HG03066 (cell line): Measurements from ENCODE around the gene PRAC2.

ENCODE experiments used
- ATAC-seq: cut with Tn5 transposase; IDR thresholded peaks from one replicate; pipeline ENCODE4 v1.9.1; 2021; ENCODE audit warnings: low read depth; ENCODE audit not compliant: unreplicated experiment

PRAC2 gene

DNA sequence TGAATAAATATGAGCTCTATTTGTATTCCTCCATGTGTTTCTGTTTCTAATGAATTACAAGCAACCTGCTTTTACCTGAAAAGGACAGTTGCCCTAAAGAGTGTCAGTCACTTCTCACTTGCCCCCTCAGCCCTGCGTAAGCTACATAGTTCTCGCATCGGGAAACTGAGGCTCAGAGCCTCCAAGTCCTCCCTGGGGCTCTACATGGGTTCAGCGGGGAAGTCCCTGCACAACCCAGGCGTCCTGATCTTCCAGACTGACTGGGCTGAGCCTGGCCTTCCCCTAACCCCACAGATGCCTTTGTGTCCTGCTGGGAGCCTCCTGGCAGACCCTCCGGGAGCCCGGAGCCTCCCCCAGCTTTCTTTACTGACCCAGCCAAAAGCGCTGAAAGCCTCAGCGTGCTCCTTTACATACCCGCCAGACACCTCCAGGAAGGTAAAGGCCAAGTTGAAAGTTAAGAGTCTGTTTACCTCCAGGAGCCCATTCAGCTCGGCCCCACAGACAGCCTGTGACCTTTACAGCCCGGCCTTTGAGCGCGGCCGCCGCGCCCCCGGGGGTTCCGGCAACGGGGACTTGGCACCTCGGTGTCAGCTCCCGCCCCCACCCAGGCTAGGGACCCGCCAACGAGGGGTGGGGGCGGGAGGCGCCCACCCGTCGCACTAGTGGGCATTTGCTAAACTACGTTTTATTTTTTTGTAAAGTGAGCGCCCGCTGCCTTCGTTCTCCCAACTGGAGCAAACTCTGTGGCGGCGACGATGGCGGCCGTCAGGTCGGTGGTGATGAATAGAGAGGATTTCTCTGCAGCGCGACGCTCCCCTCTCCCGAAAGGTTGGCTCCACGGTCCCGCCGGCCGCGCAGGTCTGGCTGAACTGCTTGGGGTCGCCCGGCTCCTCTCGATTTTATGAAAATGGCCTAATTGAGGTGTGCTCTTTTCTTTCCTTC is 10.0 kb downstream of the PRAC2 start:
- no peak for ATAC-seq

DNA sequence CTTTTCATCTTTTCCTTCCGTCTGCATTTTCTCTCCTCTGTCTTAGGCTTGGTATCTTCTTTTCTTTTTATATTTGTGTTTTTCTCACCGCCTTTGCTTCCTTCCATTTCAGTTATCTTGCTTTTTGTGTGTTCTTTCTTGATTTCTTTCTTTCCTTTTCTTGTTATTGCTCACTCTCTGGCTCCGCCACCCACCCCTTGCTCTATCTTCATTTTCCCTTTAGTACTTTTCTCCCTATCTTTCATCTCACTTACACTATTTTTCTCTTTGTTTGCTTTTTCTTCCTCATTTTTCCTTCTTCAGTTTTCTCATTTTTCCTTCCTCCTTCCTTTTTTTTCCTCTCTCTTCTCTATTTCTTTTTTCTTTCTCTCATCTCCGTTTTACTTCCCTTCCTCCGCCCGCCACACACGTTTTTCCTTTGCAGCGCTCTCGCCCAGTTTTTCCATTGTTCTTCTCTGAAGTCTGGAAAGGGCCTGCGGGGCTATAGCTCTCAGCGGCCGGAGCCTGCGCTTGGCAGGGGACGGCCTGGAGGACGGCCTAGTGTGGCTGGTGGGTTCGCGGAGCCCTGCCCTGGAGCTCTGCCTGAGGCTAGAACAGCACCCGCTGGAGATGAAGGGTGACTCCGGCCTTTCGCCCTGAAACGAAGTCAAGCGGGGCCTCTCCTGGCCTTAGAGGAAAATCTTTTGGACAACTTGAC is 10.8 kb downstream of the PRAC2 start:
- no peak for ATAC-seq

DNA sequence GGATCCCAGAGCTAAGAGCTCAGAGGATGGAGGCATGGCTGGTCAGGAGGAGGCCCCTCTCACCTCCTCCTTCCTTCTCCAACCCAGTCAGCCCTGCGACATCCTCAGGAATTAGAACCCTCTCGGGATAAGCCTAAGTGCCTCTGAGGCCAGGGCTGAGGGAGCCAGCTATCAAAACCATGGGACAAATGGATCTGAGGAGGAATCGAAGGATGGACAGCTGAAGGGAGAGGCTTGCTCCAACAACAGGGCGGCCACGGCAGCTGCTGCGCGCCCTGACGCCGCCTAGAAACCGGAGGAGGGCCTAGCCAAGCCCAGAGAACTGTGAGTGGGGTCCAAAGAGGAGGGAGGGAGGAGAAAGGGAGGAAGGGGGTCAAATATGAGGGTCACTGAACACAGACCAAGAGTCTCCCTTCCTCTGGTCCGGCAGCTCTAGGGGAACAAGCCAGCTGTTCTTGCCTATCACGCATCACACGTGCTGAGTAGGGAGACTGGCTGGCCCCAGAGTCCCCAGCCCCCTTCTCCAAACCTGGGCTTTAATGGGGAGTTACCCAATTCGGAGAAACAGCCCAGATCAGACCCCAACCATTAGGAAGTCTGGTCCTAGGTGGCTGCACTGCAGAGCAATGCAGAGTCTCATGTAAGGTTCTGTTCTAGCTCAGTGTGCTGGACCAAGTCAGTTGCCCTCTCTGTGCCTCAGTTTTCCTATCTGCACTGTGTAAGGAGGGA is 11.5 kb downstream of the PRAC2 start:
- ATAC-seq, result no peak

DNA sequence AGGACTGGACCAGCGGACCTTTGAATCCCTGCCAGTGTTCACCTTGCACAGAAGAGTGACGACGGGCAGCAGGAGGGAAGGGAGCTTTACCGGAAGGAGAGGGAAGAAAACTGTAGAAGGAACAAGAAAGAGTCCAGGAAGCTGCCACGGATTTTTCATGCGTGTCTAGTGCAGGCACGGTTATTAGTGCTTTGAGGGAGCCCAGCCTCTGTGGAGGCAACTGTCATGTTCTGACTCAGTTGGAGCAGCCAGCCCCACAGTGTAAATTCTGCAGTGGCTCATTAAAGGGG is 12.0 kb downstream of the PRAC2 start:
- ATAC-seq, result no peak

DNA sequence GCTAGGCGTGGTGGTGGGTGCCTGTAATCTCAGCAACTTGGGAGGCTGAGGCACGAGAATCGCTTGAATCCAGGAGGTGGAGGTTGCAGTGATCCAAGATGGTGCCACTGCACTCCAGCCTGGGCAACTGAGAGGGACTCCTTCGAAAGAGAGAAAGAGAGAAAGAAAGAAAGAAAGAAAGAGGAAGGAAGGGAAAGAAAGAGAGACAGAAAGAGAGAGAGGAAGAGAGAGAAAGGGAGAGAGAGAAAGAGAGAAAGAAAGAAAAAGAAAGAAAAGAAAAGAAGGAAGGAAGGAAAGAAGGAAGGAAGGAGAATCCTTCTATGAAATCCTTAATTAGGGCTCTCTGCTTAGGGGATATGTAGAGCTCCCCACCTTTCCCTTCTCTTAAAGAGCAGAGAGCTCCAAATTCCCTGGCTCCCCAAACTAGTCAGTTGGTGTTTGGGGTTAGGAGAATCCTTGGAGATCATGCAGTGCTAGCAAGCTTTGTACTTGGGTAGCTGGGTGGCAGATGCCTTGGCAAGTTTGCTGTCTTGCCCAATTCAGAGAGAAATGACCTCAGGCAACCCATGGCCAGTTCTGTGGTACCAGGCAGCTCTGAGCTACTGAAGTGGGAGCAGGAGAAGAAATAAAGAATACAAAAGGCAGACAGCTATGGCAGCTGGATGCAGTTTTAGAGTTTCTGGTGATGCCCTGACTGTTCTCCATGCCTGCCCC is 14.5 kb downstream of the PRAC2 start:
- ATAC-seq, result no peak

DNA sequence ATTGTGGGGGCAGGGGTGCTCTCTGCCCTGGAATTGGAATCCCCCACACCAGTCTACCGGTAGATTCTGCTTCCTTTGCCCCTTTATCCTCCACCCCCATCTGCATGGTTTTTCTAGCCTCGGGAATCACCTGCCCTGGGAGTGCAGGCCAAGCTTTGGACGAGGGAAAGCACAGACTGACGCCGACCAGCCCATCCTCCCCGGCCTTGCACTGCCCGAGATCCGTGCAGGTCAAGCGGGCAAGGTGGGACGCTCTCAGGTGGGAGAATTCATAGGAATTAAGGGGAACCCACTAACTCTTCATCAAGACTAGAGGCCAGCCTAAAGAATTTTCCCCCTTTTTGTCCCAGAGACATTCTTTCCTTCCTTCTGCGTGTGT is 15.4 kb downstream of the PRAC2 start:
- no peak for ATAC-seq

DNA sequence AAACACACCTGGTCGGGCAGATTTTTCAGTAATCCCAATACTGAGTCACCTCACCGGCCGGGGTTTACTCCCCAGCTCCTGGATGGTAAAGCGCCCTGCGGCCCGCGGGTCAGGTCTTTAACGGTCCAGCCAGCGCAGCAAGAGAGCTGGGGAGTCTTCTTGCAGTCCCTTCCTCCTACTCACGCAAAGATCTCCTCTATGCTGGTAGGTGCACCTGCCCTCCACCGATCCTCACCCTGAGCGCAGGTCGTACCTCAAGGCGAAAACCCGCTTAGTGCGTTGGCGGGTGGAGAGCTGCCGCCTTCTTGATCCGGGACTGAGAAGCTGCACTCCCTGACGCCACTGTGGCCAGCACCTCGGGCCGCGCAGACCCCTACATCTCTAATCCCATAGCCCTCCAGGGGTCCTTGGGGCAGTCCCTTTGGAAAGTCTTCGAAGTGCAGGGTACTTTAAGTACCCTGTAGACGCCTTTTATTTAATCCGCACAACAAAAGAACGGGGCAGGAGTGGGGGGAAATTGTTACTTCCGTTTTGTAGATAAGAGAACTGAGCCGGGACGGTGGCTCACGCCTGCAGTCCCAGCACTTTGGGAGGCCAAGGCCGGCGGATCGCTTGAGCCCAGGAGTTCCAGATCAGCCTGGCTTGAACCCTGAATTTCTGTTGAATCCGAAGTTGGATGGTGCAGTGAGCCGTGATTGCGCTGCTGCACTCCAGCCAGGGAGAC is 16.0 kb downstream of the PRAC2 start:
- ATAC-seq, result no peak

DNA sequence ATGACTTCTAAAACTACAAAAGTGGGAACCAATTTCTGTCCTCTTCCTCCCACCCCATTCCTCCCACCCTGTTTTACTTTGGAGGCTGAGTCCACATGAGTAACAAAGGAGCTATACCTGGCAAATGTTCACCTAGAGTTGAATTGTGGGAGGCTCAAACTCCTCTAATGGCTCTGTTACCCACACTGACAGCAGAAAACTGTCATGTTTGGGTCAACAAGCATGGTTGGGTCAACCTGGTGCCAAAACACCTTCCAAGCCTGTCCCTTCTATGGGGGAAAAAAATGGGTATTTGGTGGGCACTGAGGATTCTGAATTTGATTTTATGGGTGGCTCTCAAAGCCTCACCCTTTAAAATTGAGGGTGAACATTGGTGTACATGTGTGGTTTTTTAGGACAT is 17.6 kb downstream of the PRAC2 start:
- ATAC-seq, result no peak

DNA sequence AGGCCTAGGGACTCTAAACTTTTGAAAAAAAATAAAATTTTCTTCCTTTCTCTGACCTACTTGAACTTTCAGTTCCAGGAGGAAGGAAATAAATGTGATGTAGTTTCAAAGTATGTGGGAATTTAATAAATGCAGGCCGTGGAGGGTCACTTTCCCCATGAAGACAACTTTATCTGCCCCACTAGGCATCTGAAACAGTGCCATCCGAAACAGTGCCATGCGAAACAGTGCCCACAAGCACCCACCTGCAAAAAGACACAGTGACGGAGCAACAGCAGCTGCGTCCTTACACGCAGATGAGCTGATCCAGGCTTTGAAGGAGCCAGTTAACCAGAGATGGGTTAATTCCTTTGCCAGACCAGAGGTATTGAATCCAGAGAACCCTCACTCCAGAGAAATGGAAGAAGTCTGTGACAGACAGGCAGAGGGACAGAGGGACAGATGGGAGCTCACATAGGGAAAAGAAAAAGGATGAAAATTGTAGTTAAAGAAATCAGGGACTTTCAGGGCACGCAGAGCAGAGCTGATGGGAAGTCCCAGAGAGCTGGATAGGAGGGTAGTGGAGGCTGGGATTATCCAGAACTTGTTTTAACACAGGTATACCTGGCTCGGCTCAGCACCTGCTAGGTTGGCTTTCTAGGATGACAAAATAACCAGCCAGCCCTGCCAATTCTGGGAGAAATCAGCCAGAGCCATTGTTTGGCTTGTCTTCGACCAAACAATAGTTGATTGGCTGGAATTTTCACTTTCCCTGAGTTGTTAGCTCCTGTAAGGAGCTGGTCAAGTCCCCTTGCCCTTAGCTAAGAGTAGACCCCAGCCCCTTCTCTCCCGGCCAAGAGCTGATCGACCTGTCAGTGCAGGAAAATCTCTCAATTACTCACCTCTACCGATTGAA is 22.6 kb downstream of the PRAC2 start:
- no peak for ATAC-seq

DNA sequence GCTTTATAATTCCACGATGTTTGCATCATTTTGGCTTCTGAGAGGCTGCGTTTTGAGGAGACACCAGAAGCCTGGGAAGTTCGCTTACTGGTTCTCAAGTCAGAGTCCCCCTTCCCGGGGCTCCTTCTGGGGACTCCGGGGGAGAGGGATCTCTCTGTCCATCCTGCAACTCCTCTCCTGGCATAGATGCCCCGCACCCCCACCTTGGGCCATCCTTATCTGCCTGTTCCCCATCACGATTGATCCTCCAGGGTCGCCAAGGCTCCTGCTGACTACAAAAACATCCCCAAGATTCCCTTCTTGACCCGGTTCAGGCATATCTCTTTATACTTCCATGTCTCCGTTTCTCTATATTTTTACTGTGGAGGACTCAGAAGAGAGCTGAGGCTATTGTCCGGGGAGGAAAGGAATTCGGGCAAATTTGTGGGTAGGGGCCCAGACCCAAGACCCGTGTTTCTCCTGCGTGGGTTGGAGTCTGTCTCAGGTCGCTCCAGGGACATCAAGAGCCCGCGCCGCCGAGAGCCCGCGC is 24.0 kb downstream of the PRAC2 start:
- ATAC-seq, result no peak

DNA sequence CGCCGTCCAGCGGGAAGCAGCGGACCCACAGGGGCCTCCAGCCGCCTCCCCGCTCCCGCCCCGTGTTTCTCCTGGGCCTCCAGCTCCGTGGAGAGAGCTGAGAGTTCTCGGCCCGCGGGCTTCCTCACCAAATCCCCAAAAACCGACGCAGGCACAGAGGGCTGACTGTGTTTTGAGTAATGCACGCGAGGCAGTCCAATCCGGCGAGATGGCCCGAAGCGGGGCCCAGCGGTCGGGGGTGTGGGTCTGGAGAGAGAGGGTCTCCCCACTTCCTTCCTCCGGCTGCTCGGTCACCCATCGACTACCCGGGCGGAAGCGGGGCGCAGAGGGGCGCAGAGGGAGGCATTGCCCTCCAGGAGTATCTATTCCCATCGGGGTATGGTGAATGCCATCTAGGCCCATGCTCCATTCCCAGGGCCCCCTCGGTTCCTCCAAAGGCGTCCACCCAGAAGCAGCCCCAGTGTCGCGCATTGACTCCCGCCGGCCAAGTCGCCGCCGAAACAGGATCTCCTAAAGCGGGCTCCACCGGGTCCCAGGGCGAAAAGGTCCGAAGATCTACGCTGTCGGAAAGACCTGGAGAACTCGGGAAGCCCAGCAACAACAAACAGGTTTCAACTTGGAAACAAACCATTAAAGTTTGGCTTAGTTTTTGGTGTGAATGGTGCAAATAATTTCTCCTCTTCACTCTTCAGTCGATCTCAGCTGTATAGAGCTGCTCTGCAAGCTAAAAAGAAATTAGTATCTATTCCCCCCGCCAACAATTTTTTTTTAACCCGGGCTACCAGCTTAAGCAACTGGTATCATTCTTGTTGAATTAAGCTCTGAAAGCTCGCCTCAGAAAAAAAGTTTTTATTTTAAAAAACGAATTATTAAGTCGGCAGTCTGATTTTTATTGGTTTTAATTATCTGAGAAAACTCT is 24.7 kb downstream of the PRAC2 start:
- no peak for ATAC-seq

DNA sequence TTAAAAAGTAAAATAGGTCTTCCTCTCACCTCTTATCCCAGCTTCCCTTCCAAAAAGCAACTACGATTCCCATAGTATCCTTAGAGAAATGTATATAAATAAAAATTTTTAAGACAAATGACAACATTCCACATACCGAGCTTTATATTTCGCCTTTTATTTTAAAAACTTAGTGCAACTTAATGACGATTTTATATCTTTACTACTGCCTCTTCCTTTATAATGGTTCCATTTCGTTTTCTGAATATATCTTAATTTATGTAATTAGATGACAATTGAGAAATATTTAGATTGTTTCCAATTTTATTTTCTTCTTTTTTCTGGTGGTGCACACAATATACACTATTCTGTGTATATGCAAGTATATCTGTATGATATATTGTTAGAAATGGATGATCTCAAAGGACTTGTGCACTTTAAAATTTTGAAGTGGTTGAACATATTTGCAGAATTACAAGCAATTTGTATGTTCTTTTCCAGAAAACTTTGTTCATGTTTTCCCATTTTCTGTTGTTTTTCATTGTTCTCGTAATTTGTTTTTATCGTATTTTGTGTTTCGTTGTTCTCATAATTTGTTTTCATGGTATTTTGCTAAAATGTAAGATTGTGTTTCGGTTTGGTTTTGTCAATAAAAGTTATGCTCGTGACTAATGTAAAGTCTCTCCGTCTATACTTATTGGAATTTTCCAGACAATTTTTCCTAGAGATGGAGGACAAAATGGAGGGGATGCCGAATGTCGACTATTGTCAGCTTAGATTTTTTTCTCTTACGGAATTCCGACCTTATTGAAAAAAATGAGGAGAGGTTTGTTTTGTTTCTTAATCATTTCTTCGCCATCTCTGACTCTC is 26.0 kb downstream of the PRAC2 start:
- ATAC-seq, result no peak

DNA sequence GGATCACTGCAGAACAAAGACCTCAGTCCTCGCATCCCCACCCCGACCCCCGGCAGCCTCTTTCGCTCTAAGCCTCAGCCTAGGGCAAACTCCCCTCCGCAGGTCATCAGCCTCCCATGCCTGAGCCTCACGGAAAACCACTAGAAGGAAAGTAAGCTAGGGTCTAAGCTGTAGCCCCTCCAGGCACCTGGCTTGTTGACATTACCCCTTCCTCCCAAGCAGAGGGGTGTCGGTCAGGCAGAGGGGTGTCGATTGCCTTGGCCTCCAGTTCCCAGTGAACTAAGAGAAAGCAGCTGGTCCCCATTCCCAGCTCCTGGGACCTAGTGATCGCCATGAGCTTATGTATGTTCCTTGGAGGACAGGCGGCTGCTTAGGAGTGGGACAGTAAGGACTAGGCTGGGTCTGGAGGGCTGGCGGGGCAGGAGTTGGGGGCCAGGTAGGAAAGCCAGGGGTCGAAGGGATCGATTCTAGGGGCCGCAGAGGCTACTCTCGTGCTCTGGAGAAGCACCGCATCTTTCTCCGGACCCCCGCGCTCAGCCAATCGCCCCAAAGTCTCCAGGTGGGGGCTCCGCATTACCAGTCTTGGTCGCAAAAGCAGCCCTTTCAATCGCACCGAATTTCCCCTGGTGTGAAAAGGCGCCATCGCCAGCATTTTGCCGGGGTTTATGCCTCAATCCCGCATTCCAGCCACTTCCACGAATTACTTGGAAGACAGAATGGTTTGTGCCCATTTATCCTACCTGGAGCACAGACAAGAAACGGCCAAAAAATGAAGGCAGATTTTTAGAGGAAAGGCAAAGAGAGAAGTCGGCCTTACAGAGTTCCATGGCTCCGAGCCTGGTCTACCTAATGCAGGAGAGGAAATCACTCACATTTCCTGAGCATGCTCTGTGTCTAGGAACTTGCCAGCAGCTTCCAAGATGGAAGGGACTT is 26.9 kb downstream of the PRAC2 start:
- ATAC-seq, result no peak

DNA sequence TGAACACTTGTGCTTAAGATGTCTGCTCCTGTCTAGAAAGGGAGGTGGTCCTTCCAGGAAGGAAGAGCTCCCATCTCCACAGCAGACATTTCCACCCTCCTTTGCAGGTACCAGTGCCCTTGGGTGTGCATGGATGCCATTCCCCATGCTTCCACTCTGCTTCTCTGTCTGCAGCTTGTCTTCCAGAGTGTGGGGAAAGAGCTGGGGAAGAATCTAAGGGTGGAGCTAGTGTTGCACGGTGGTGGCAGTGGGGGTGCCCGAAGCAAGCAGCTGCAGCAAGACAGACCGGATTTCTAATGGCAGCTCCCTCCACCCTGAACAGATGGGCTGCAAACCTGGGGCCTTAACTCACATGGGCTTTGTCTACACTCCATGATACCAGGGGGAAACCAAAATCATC is 28.2 kb downstream of the PRAC2 start:
- no peak for ATAC-seq

DNA sequence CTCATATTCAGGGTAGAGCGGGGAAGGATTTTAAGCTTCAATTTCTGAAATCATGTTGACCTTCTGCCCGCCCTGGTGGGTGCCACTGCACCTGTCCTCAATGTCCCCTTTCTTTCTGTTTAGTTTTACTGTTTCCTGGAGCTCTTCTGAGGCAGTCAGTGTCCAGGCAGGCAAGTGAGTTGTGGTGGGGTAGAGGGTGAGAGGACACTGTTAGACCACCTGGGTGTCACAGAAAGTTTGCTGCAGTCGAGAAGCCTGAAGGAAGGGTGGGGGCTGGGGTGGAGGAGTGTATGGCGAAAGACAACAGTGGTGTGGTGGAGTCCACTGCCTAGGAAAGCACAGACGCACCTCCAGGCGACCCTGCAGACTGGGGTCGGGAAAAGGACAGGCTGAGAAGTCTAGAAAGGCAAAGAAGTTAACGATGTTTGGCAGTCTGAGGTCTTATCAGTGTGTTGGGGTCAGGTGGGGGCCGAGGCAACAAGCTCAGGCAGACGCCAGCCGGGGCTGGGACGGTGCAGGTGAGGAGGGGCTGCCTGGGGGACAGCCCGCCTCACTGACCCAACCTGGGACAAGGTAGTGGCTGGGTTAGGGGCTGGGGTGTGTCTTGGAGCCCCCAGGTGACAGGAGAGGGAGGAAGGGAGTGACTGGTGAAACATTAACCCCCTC is 28.9 kb downstream of the PRAC2 start:
- ATAC-seq, result no peak
